ENCODE data around the gene NUP58. TPM values are rescaled to one million over a fixed set of nuclear protein-coding genes. Genes with fewer than 3 reads are reported as not detected.

The NUP58 gene
- total RNA-seq, 1 donor from 2014 or later: 9.7 TPM

DNA sequence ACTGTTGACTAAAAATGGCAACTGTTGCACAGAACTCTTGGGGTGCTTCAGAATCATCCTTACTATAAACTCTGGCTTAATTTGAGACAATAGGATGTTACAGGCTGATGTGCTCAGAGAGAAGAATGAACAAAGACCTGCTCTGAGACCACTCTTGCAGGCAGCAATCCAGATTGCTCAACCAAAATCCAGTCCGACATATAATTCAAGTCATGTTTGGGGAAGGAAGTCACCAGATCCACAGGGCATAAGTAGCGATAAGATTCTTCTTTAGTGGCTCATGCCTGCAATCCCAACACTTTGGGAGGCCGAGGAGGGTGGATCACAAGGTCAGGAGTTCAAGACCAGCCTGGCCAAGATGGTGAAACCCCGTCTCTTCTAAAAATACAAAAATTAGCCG, 34.7 kb upstream of the NUP58 start:
- peaks cover 35 to 38% of the 10 kb centered on the region in 2 donors for H3K36me3 ChIP-seq
- H3K4me1 ChIP-seq: no peaks in the 10 kb centered on the region
- no peaks in the 10 kb centered on the region for H3K27me3 ChIP-seq
- H3K4me3 ChIP-seq: no peak overlapping the region
- intact Hi-C loops (cut with DNase I): no loop called here
- DNase-seq (ENCODE audit: low spot score in 2 of 2): no peak
- TF ChIP-seq, protein P1, sequence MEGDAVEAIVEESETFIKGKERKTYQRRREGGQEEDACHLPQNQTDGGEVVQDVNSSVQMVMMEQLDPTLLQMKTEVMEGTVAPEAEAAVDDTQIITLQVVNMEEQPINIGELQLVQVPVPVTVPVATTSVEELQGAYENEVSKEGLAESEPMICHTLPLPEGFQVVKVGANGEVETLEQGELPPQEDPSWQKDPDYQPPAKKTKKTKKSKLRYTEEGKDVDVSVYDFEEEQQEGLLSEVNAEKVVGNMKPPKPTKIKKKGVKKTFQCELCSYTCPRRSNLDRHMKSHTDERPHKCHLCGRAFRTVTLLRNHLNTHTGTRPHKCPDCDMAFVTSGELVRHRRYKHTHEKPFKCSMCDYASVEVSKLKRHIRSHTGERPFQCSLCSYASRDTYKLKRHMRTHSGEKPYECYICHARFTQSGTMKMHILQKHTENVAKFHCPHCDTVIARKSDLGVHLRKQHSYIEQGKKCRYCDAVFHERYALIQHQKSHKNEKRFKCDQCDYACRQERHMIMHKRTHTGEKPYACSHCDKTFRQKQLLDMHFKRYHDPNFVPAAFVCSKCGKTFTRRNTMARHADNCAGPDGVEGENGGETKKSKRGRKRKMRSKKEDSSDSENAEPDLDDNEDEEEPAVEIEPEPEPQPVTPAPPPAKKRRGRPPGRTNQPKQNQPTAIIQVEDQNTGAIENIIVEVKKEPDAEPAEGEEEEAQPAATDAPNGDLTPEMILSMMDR (IDR thresholded peaks at IDR 0.05): no peak
- H3K27ac ChIP-seq: no peak overlapping the region
- H3K9me3 ChIP-seq: no peaks in the 10 kb centered on the region

GRCh38 chr13:25267715-25268114, 33.7 kb upstream of the NUP58 start:
- Histone ChIP-seq H3K9me3 (no peaks in the 10 kb centered on the region), H3K27ac (no peak overlapping the region), H3K36me3 (peaks cover 33 to 40% of the 10 kb centered on the region in 2 donors), H3K4me3 (no peak overlapping the region), H3K27me3 (no peaks in the 10 kb centered on the region), H3K4me1 (no peaks in the 10 kb centered on the region)
- TF ChIP-seq, protein P1 (IDR thresholded peaks at IDR 0.05): no peak
- DNase-seq (ENCODE audit: low spot score in 2 of 2): no peak
- intact Hi-C loops (cut with DNase I): no loop called here

- DNase-seq (ENCODE audit: low spot score in 2 of 2): no peak
- Histone ChIP-seq H3K4me1 (no peaks in the 10 kb centered on the region), H3K36me3 (peaks cover 25 to 35% of the 10 kb centered on the region in 2 donors), H3K9me3 (no peaks in the 10 kb centered on the region), H3K27ac (no peak overlapping the region), H3K4me3 (no peak overlapping the region), H3K27me3 (no peaks in the 10 kb centered on the region)
- intact Hi-C loops (cut with DNase I): no loop called here
- TF ChIP-seq, protein P1 (IDR thresholded peaks at IDR 0.05): no peak
Observed at GRCh38 chr13:25268561-25268960, 32.9 kb upstream of the NUP58 start.

DNA sequence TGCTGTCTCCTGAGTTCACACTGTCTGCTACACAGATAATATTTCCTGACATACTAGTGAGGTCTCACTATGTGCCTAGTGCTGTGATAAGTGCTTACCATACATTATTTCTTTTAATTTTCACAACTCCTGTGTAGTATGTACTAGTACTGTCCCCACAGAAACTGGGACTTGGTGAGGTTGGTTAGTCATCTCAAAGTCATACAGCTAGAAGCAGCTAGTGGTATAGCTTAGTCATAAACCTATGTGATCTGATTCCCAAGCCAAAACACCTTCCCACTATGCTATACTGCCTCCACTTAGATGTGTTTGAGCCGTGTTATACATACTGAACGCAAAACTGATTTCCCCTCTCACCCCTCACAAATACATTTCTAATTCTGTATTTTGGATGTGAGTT, 24.7 kb upstream of the NUP58 start:
- no peak for DNase-seq (ENCODE audit: low spot score in 2 of 2)
- Histone ChIP-seq H3K4me1 (no peaks in the 10 kb centered on the region), H3K9me3 (no peaks in the 10 kb centered on the region), H3K4me3 (no peak overlapping the region), H3K27ac (no peak overlapping the region), H3K36me3 (peaks cover 4 to 7% of the 10 kb centered on the region in 2 donors), H3K27me3 (no peaks in the 10 kb centered on the region)
- intact Hi-C loops (cut with DNase I): no loop called here
- TF ChIP-seq, protein P1 (IDR thresholded peaks at IDR 0.05): no peak

GRCh38 chr13:25280396-25280795, 21.0 kb upstream of the NUP58 start:
- Histone ChIP-seq H3K36me3 (no peaks in the 10 kb centered on the region), H3K27me3 (no peaks in the 10 kb centered on the region), H3K27ac (no peak overlapping the region), H3K4me1 (peaks cover 0 to 14% of the 10 kb centered on the region in 2 donors), H3K4me3 (no peak overlapping the region), H3K9me3 (no peaks in the 10 kb centered on the region)
- intact Hi-C loops (cut with DNase I): loop anchor here (10.0 kb wide), 1 partner anchor 286 kb away; no protein-coding TSS in a partner anchor
- DNase-seq (ENCODE audit: low spot score in 2 of 2): no peak
- TF ChIP-seq, protein P1 (IDR thresholded peaks at IDR 0.05): no peak
